Thymus (tissue), 11 donors: ENCODE measurements around the gene TGM2. TPM values are rescaled to one million over a fixed set of nuclear protein-coding genes. Genes with fewer than 3 reads are reported as not detected.

ENCODE experiments used
- DNase-seq, 9 donors: peaks; one replicate each; pipeline ENCODE4 v3.0.0-alpha.2; 2013; ENCODE audit warnings: low spot score in 9 of 9, low read depth in 6 of 9, missing footprints in 1 of 9
- H3K27ac ChIP-seq, 2 donors: one replicate each; pipeline ENCODE4 v1.5.1; 2013; ENCODE audit warnings: control low read depth in 1 of 2, low read depth in 1 of 2, low read length in 1 of 2, mild to moderate bottlenecking in 1 of 2, moderate library complexity in 1 of 2
- H3K27me3 ChIP-seq, 2 donors: one replicate each; pipeline ENCODE4 v1.5.1; 2013; ENCODE audit warnings: low read length in 1 of 2; ENCODE audit not compliant: control insufficient read depth in 2 of 2, insufficient read depth in 1 of 2
- H3K36me3 ChIP-seq, 2 donors: one replicate each; pipeline ENCODE4 v1.5.1; 2013; ENCODE audit warnings: low read length in 1 of 2, mild to moderate bottlenecking in 1 of 2, moderate library complexity in 1 of 2; ENCODE audit not compliant: control insufficient read depth in 2 of 2, insufficient read depth in 2 of 2
- H3K4me1 ChIP-seq, 2 donors: one replicate each; pipeline ENCODE4 v1.5.1; 2013; ENCODE audit warnings: low read length in 2 of 2; ENCODE audit not compliant: control insufficient read depth in 2 of 2, insufficient read depth in 2 of 2
- H3K4me3 ChIP-seq, 2 donors: one replicate each; pipeline ENCODE4 v1.5.1; 2013; ENCODE audit warnings: low read length in 2 of 2, control low read depth in 1 of 2, mild to moderate bottlenecking in 1 of 2
- H3K9me3 ChIP-seq, 2 donors: one replicate each; pipeline ENCODE4 v1.5.1; 2013; ENCODE audit warnings: low read length in 1 of 2, mild to moderate bottlenecking in 1 of 2; ENCODE audit not compliant: control insufficient read depth in 2 of 2, insufficient read depth in 1 of 2
- WGBS: extraction: QIAGEN DNeasy Blood & Tissue Kit; methylation state at CpG from one replicate; pipeline ENCODE4 v1.1.7; 2013; 5-methylcytosine and 5-hydroxymethylcytosine counted together
- polyA plus RNA-seq: library from polyadenylated mRNA; stranded (reverse); fragments of 200-250 nt; gene quantifications from one replicate; pipeline ENCODE4 v1.2.3, GENCODE V29; 2013
- total RNA-seq: library from RNA; stranded (reverse); fragments of 120-200 nt; gene quantifications from one replicate; pipeline ENCODE4 v1.2.4, GENCODE V29; 2013
- donor health status: healthy.

TGM2 gene
- total and polyA plus RNA-seq, 2 donors, result 9.3 to 47.2 TPM

DNA sequence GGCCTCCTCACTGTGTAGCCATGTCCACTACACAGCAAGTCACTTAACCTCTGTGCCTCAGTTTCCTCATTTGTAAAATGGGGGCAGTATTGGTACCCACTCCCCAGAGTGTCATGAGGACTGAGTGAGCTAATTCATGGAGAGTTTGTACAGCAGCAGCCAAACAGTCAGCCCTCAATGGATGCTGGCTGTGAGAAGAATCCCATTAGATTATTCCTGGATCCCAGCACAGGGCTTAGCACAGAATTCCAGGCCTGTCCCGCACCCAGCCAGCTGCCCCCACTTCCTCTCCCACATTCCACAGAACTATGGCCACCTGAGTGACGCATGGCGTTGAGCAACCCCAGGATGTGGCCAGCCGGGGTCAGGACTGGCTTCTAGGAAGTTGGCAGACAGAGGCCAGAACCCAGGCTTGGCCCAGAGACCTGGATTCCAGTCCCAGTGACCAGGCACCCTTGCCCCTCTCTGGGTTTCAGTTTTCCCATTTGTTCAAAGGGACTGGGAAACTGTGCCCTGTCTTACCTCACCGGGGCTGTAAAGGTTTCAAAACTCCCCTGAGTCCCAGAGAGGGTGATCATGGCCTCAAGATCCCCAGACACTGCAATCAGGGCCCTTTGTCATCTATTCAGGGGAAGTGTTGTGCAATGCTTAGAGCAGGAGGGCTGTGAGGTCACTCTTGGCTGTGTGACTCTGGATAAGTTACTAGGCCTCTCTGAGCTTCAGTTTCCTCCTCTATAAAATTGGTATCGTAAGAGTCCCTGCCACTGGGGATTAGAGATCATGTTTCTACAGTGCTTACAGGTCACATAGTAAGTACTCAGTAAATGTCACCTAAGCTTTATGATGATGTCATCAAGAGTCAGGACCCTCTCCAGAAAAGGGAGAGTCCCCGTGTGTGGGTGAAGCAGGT lies 3.0 kb upstream of the TGM2 start:
- Histone ChIP-seq H3K9me3 (no peaks in the 10 kb centered on the region), H3K36me3 (no peaks in the 10 kb centered on the region), H3K27ac (no peak overlapping the region), H3K4me3 (no peak overlapping the region), H3K4me1 (peaks cover 0 to 5% of the 10 kb centered on the region in 2 donors), H3K27me3 (peaks cover 3 to 26% of the 10 kb centered on the region in 2 donors)
- whole genome bisulfite sequencing, result 80% methylated on average over 7 of the region's 7 CpGs
- DNase-seq, result no peak

- H3K4me1 ChIP-seq, result peaks cover 0 to 5% of the 10 kb centered on the region in 2 donors
- H3K27ac ChIP-seq, result no peak overlapping the region
- DNase-seq, result no peak
- no peak overlapping the region for H3K4me3 ChIP-seq
- peaks cover 3 to 26% of the 10 kb centered on the region in 2 donors for H3K27me3 ChIP-seq
- H3K9me3 ChIP-seq, result no peaks in the 10 kb centered on the region
- H3K36me3 ChIP-seq, result no peaks in the 10 kb centered on the region
- WGBS, result 96% methylated on average over 8 of the region's 8 CpGs
Observed at GRCh38 chr20:38167328-38167850, 2.3 kb upstream of the TGM2 start.

- no peak for DNase-seq
- WGBS, result 93% methylated on average over 11 of the region's 11 CpGs
- peaks cover 3 to 26% of the 10 kb centered on the region in 2 donors for H3K27me3 ChIP-seq
- no peaks in the 10 kb centered on the region for H3K9me3 ChIP-seq
- H3K36me3 ChIP-seq, result no peaks in the 10 kb centered on the region
- H3K4me3 ChIP-seq, result no peak overlapping the region
- H3K4me1 ChIP-seq, result peaks cover 0 to 5% of the 10 kb centered on the region in 2 donors
- no peak overlapping the region for H3K27ac ChIP-seq
Observed at GRCh38 chr20:38166703-38167233, 1.7 kb upstream of the TGM2 start.

DNA sequence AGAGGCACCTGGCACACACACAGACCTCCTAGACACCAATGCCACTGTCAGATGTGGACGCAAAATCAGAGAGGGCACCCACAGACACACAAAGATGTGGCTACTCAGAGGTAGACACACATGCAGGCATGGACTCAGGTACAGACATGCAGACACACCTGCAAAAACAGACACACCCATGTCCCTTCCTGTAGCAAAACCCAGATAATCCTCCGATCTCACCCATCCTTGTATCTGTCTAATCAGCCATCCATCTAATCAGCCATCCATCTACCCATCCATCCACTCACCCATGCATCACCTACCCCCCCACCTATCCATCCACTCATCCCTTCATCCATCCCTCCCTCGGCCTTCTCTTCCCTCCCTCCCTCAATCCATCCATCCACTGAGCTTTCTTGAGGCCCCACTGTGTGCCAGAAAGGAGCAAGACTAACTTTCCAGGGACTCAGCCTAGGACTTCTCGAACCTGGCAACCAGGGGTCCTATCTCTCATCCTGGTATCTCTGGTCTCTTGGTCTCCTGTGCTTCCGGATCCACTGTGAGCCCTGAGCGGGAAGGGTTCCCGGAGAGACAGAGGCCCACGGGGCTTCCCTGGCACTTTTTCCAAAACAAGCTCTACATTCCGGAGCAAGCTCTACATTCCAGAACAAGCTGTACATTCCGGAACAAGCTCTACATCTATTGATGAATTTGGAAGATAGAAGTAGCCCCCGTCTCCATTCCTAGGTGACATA lies 1.1 kb upstream of the TGM2 start:
- no peaks in the 10 kb centered on the region for H3K36me3 ChIP-seq
- peak overlapping the region in 1 of 2 donors; percentile 10 for H3K27ac ChIP-seq
- no peak overlapping the region for H3K4me3 ChIP-seq
- no peak for DNase-seq
- H3K9me3 ChIP-seq, result no peaks in the 10 kb centered on the region
- peaks cover 3 to 26% of the 10 kb centered on the region in 2 donors for H3K27me3 ChIP-seq
- WGBS, result 93% methylated on average over 11 of the region's 11 CpGs
- H3K4me1 ChIP-seq, result peaks cover 0 to 5% of the 10 kb centered on the region in 2 donors

DNA sequence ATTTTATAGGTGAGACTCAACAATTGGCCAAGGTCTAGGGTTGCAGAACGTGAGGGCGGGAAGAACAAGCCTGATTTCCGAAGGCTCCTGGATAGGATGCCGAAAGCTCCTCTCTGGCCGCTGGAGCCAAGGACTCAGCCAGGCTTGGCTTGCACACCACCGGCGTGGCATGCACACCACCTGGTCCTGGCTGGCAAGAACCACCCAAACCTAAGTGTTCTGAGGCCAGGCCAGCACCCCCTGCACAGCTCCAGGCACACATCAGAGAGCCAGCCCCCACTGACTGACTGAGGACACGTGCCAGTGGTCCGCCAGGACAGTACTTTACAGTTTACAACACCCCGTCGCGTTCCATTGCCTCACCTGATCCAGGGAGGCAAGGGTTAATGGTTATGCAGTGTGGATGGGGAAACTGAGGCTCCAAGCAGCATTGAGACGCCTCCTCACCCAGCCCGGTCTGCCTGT lies 414 bp downstream of the TGM2 start:
- peaks cover 0 to 5% of the 10 kb centered on the region in 2 donors for H3K4me1 ChIP-seq
- H3K36me3 ChIP-seq, result no peaks in the 10 kb centered on the region
- peak overlapping the region in 1 of 2 donors; percentile 8 for H3K27ac ChIP-seq
- DNase-seq, result no peak
- no peaks in the 10 kb centered on the region for H3K9me3 ChIP-seq
- H3K4me3 ChIP-seq, result no peak overlapping the region
- WGBS, result 82% methylated on average over 14 of the region's 14 CpGs
- peaks cover 3 to 26% of the 10 kb centered on the region in 2 donors for H3K27me3 ChIP-seq

- DNase-seq, result no peak
- H3K36me3 ChIP-seq, result no peaks in the 10 kb centered on the region
- WGBS, result 98% methylated on average over 5 of the region's 5 CpGs
- H3K9me3 ChIP-seq, result no peaks in the 10 kb centered on the region
- peaks cover 0 to 5% of the 10 kb centered on the region in 2 donors for H3K4me1 ChIP-seq
- no peak overlapping the region for H3K27ac ChIP-seq
- no peak overlapping the region for H3K4me3 ChIP-seq
- peaks cover 3 to 26% of the 10 kb centered on the region in 2 donors for H3K27me3 ChIP-seq
Observed at GRCh38 chr20:38164069-38164468, 1.0 kb downstream of the TGM2 start.

DNA sequence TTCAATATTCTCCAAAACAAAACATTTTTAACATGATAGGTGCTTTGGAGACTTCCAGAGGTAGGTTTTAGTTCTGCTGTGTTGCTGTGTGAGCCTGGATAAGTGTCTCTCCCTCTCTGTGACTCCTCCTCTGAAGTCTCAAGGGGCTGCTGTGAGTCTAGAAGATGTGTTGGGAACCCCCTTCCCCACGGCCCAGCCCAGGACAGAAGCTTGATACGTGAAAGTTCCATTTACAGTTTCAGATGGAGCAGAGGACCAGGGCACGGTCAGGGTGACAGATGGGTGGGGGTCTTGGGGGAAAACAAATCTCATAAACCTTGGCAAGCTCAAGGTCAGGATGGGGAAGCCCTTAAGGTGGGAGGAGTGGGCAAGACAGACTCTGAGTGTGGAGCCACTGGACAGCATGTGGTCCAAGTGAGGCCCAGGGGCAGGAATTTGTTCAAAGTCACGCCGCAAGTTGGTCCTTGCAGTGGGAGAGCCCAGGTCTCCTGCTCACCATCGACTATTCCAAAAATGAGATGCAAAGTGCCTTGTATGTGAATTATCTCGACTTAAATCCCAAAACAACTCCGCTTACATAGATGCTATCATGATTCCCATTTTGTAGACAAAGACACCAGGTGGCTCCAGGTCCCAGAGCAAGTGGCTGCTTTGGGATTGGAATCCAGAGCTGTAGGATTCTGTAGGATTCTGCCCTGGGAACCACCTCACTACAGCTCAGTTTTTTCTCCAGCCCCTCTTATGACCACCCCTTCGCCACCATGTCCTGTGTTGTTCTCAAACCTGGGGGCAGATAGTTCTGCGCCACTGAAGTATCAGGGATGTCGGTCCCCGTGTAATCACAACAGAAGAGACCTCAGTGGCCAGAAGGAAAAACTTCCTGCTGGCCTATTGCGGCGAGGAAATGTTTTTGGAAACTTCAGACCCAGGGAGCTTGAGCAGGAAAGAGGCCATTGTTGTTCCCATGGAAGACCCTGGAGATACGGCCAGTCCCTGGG lies 1.9 kb downstream of the TGM2 start:
- Histone ChIP-seq H3K4me3 (no peak overlapping the region), H3K27ac (no peak overlapping the region), H3K36me3 (no peaks in the 10 kb centered on the region), H3K27me3 (peaks cover 3 to 26% of the 10 kb centered on the region in 2 donors), H3K9me3 (no peaks in the 10 kb centered on the region), H3K4me1 (peaks cover 0 to 3% of the 10 kb centered on the region in 2 donors)
- 87% methylated on average over 15 of the region's 15 CpGs for WGBS
- no peak for DNase-seq

DNA sequence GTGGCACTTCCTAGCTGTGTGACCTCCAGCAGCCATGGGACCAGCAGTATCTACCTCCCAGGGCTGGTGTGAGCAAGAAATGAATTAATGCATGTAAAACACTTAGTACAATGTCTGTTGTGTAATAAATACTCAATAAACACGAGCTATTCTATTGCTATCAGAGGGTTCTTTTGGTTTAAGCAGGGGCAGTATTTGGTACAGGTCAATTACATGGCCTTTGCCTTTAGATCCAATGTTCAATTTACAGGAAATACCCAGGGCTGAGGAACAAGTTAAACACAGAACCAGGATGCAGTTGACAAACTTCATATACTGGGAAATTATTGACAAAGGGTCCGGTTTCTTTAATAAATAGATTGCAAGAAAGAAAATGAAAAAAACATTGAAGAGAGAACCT lies 2.9 kb downstream of the TGM2 start:
- Histone ChIP-seq H3K9me3 (no peaks in the 10 kb centered on the region), H3K36me3 (no peaks in the 10 kb centered on the region), H3K27me3 (peaks cover 3 to 26% of the 10 kb centered on the region in 2 donors), H3K4me3 (no peak overlapping the region), H3K4me1 (peaks cover 0 to 3% of the 10 kb centered on the region in 2 donors), H3K27ac (no peak overlapping the region)
- no peak for DNase-seq
- WGBS, result 87% methylated on average over 2 of the region's 2 CpGs
